Measurements from ENCODE around the gene PDE4D. TPM values are rescaled to one million over a fixed set of nuclear protein-coding genes. Genes with fewer than 3 reads are reported as not detected.

Gene PDE4D
- total RNA-seq, 5 donors from 2014 or later (not counting 1 experiment from before 2014, with no cell fraction given), result 45.1 to 136 (median 64.9) TPM

GRCh38 chr5:59487068-59487686 is 406.3 kb downstream of the PDE4D start:
- H3K27me3 ChIP-seq (replicated peaks in 1 of 2; ENCODE audit: control insufficient read depth in 2 of 2, extremely low read depth in 1 of 2, insufficient read depth in 2 of 2, low read length in 1 of 2), result no peaks in the 10 kb centered on the region
- CTCF ChIA-PET, result no interaction called here
- WGBS (ENCODE audit: insufficient coverage), result 62% methylated on average over 3 of the region's 5 CpGs
- POLR2A ChIA-PET, result no interaction called here
- H3K4me1 ChIP-seq (ENCODE audit: control insufficient read depth in 1 of 2, extremely low read depth in 1 of 2, insufficient read depth in 2 of 2, low read length in 2 of 2), result no peaks in the 10 kb centered on the region
- Mint-ChIP-seq H3K4me3 (no peak overlapping the region), H3K4me1 (no peaks in the 10 kb centered on the region), H3K27ac (no peak overlapping the region), H3K36me3 (no peaks in the 10 kb centered on the region), H3K27me3 (no peaks in the 10 kb centered on the region), H3K9me3 (no peaks in the 10 kb centered on the region)
- no peak overlapping the region for H3K4me3 ChIP-seq (ENCODE audit: control insufficient read depth in 1 of 2, extremely low read depth in 1 of 2, low read length in 1 of 2)
- H3K36me3 ChIP-seq (ENCODE audit: control insufficient read depth in 2 of 2, extremely low read depth in 1 of 2, insufficient read depth in 1 of 2, low read length in 1 of 2), result no peaks in the 10 kb centered on the region
- H3K9me3 ChIP-seq, result no peaks in the 10 kb centered on the region
- no peak overlapping the region for H3K27ac ChIP-seq (ENCODE audit: low read length)
- ATAC-seq (replicated peaks in 1 of 4) (no peak), DNase-seq (no peak)

GRCh38 chr5:59486508-59486907 is 407.0 kb downstream of the PDE4D start:
- ChIA-PET POLR2A (interaction anchor here in 1 of 2 donors (0.6 kb wide), 1 partner anchor 16 kb away, joined by 3 read pairs; no protein-coding TSS in a partner anchor), CTCF (no interaction called here)
- WGBS (ENCODE audit: insufficient coverage), result no CpG with 5 or more reads among the region's 2 CpGs
- no peaks in the 10 kb centered on the region for H3K27me3 Mint-ChIP-seq
- H3K4me3 ChIP-seq (ENCODE audit: control insufficient read depth in 1 of 2, extremely low read depth in 1 of 2, low read length in 1 of 2), result no peak overlapping the region
- no peaks in the 10 kb centered on the region for H3K36me3 Mint-ChIP-seq
- H3K9me3 ChIP-seq, result no peaks in the 10 kb centered on the region
- H3K27me3 ChIP-seq (replicated peaks in 1 of 2; ENCODE audit: control insufficient read depth in 2 of 2, extremely low read depth in 1 of 2, insufficient read depth in 2 of 2, low read length in 1 of 2), result no peaks in the 10 kb centered on the region
- no peak overlapping the region for H3K27ac Mint-ChIP-seq
- no peak overlapping the region for H3K27ac ChIP-seq (ENCODE audit: low read length)
- no peak for ATAC-seq (replicated peaks in 1 of 4)
- no peaks in the 10 kb centered on the region for H3K36me3 ChIP-seq (ENCODE audit: control insufficient read depth in 2 of 2, extremely low read depth in 1 of 2, insufficient read depth in 1 of 2, low read length in 1 of 2)
- H3K4me1 Mint-ChIP-seq, result no peaks in the 10 kb centered on the region
- no peaks in the 10 kb centered on the region for H3K9me3 Mint-ChIP-seq
- H3K4me3 Mint-ChIP-seq, result no peak overlapping the region
- H3K4me1 ChIP-seq (ENCODE audit: control insufficient read depth in 1 of 2, extremely low read depth in 1 of 2, insufficient read depth in 2 of 2, low read length in 2 of 2), result no peaks in the 10 kb centered on the region
- DNase-seq, result no peak

GRCh38 chr5:59485629-59486439 is 407.7 kb downstream of the PDE4D start:
- Mint-ChIP-seq H3K27ac (no peak overlapping the region), H3K4me3 (no peak overlapping the region), H3K9me3 (no peaks in the 10 kb centered on the region), H3K36me3 (no peaks in the 10 kb centered on the region), H3K27me3 (no peaks in the 10 kb centered on the region), H3K4me1 (no peaks in the 10 kb centered on the region)
- no peak for ATAC-seq (replicated peaks in 1 of 4)
- Histone ChIP-seq H3K9me3 (no peaks in the 10 kb centered on the region), H3K4me1 (ENCODE audit: control insufficient read depth in 1 of 2, extremely low read depth in 1 of 2, insufficient read depth in 2 of 2, low read length in 2 of 2) (no peaks in the 10 kb centered on the region), H3K36me3 (ENCODE audit: control insufficient read depth in 2 of 2, extremely low read depth in 1 of 2, insufficient read depth in 1 of 2, low read length in 1 of 2) (no peaks in the 10 kb centered on the region), H3K4me3 (ENCODE audit: control insufficient read depth in 1 of 2, extremely low read depth in 1 of 2, low read length in 1 of 2) (no peak overlapping the region), H3K27ac (ENCODE audit: low read length) (no peak overlapping the region), H3K27me3 (replicated peaks in 1 of 2; ENCODE audit: control insufficient read depth in 2 of 2, extremely low read depth in 1 of 2, insufficient read depth in 2 of 2, low read length in 1 of 2) (no peaks in the 10 kb centered on the region)
- CTCF ChIA-PET, result no interaction called here
- POLR2A ChIA-PET, result interaction anchor here in 1 of 2 donors (0.6 kb wide), 1 partner anchor 16 kb away, joined by 3 read pairs; no protein-coding TSS in a partner anchor
- WGBS (ENCODE audit: insufficient coverage), result no CpG with 5 or more reads among the region's 2 CpGs
- DNase-seq, result no peak

GRCh38 chr5:59485107-59485506 is 408.4 kb downstream of the PDE4D start:
- ATAC-seq (replicated peaks in 1 of 4) (no peak), DNase-seq (no peak)
- Mint-ChIP-seq H3K27ac (no peak overlapping the region), H3K4me1 (no peaks in the 10 kb centered on the region), H3K36me3 (no peaks in the 10 kb centered on the region), H3K27me3 (no peaks in the 10 kb centered on the region), H3K4me3 (no peak overlapping the region), H3K9me3 (no peaks in the 10 kb centered on the region)
- H3K27me3 ChIP-seq (replicated peaks in 1 of 2; ENCODE audit: control insufficient read depth in 2 of 2, extremely low read depth in 1 of 2, insufficient read depth in 2 of 2, low read length in 1 of 2), result no peaks in the 10 kb centered on the region
- no peaks in the 10 kb centered on the region for H3K4me1 ChIP-seq (ENCODE audit: control insufficient read depth in 1 of 2, extremely low read depth in 1 of 2, insufficient read depth in 2 of 2, low read length in 2 of 2)
- ChIA-PET POLR2A (no interaction called here), CTCF (no interaction called here)
- H3K36me3 ChIP-seq (ENCODE audit: control insufficient read depth in 2 of 2, extremely low read depth in 1 of 2, insufficient read depth in 1 of 2, low read length in 1 of 2), result no peaks in the 10 kb centered on the region
- no peak overlapping the region for H3K27ac ChIP-seq (ENCODE audit: low read length)
- no peaks in the 10 kb centered on the region for H3K9me3 ChIP-seq
- WGBS (ENCODE audit: insufficient coverage), result no CpG with 5 or more reads among the region's 2 CpGs
- no peak overlapping the region for H3K4me3 ChIP-seq (ENCODE audit: control insufficient read depth in 1 of 2, extremely low read depth in 1 of 2, low read length in 1 of 2)

GRCh38 chr5:59484618-59485017 is 408.9 kb downstream of the PDE4D start:
- no peaks in the 10 kb centered on the region for H3K27me3 ChIP-seq (replicated peaks in 1 of 2; ENCODE audit: control insufficient read depth in 2 of 2, extremely low read depth in 1 of 2, insufficient read depth in 2 of 2, low read length in 1 of 2)
- H3K27ac ChIP-seq (ENCODE audit: low read length), result no peak overlapping the region
- H3K4me3 ChIP-seq (ENCODE audit: control insufficient read depth in 1 of 2, extremely low read depth in 1 of 2, low read length in 1 of 2), result no peak overlapping the region
- H3K9me3 Mint-ChIP-seq, result no peaks in the 10 kb centered on the region
- no peaks in the 10 kb centered on the region for H3K4me1 Mint-ChIP-seq
- DNase-seq, result no peak
- no peaks in the 10 kb centered on the region for H3K4me1 ChIP-seq (ENCODE audit: control insufficient read depth in 1 of 2, extremely low read depth in 1 of 2, insufficient read depth in 2 of 2, low read length in 2 of 2)
- 33% methylated on average over 1 of the region's 2 CpGs for WGBS (ENCODE audit: insufficient coverage)
- H3K9me3 ChIP-seq, result no peaks in the 10 kb centered on the region
- no peaks in the 10 kb centered on the region for H3K27me3 Mint-ChIP-seq
- ChIA-PET POLR2A (no interaction called here), CTCF (no interaction called here)
- no peaks in the 10 kb centered on the region for H3K36me3 Mint-ChIP-seq
- no peaks in the 10 kb centered on the region for H3K36me3 ChIP-seq (ENCODE audit: control insufficient read depth in 2 of 2, extremely low read depth in 1 of 2, insufficient read depth in 1 of 2, low read length in 1 of 2)
- no peak overlapping the region for H3K4me3 Mint-ChIP-seq
- H3K27ac Mint-ChIP-seq, result no peak overlapping the region
- no peak for ATAC-seq (replicated peaks in 1 of 4)

GRCh38 chr5:59483971-59484472 is 409.5 kb downstream of the PDE4D start:
- ChIA-PET CTCF (no interaction called here), POLR2A (no interaction called here)
- no peaks in the 10 kb centered on the region for H3K9me3 ChIP-seq
- DNase-seq, result no peak
- no peaks in the 10 kb centered on the region for H3K27me3 ChIP-seq (replicated peaks in 1 of 2; ENCODE audit: control insufficient read depth in 2 of 2, extremely low read depth in 1 of 2, insufficient read depth in 2 of 2, low read length in 1 of 2)
- Mint-ChIP-seq H3K4me3 (no peak overlapping the region), H3K27ac (no peak overlapping the region), H3K9me3 (no peaks in the 10 kb centered on the region), H3K36me3 (no peaks in the 10 kb centered on the region), H3K4me1 (no peaks in the 10 kb centered on the region), H3K27me3 (no peaks in the 10 kb centered on the region)
- H3K4me1 ChIP-seq (ENCODE audit: control insufficient read depth in 1 of 2, extremely low read depth in 1 of 2, insufficient read depth in 2 of 2, low read length in 2 of 2), result no peaks in the 10 kb centered on the region
- no peaks in the 10 kb centered on the region for H3K36me3 ChIP-seq (ENCODE audit: control insufficient read depth in 2 of 2, extremely low read depth in 1 of 2, insufficient read depth in 1 of 2, low read length in 1 of 2)
- no peak overlapping the region for H3K27ac ChIP-seq (ENCODE audit: low read length)
- H3K4me3 ChIP-seq (ENCODE audit: control insufficient read depth in 1 of 2, extremely low read depth in 1 of 2, low read length in 1 of 2), result no peak overlapping the region
- no peak for ATAC-seq (replicated peaks in 1 of 4)
